SK-N-MC (cell line): Measurements from ENCODE around the gene PCDHA5.
"Not testable (repeated sequence)": the region's sequence is repeated elsewhere in the genome, so short reads cannot be mapped to it uniquely, and the experiment has no call there.

Experiments used
- DNase-seq: peaks from one replicate; pipeline ENCODE4 v3.0.0-alpha.2; 2011; ENCODE audit warnings: low read depth, low spot score
- H3K27ac ChIP-seq: fragments of 200-600 bp; sonication (generic); 2 replicates; pipeline ENCODE4 v1.5.1; 2016; ENCODE audit warnings: mixed run types
- H3K36me3 ChIP-seq: fragments of 200-600 bp; sonication (generic); 2 replicates; pipeline ENCODE4 v1.6.1; 2017; ENCODE audit warnings: antibody characterized with exemption, low read length, mixed read lengths; ENCODE audit not compliant: insufficient read depth
- H3K4me3 ChIP-seq: fragments of 200-600 bp; sonication (generic); 2 replicates; pipeline ENCODE4 v1.5.1; 2016
- H3K9ac ChIP-seq: fragments of 200-600 bp; sonication (generic); 2 replicates; pipeline ENCODE4 v1.8.0; 2017; ENCODE audit warnings: mixed run types, mixed read lengths; ENCODE audit not compliant: insufficient read length
- H3K9me3 ChIP-seq: fragments of 200-600 bp; sonication (generic); 2 replicates; pipeline ENCODE4 v1.6.1; 2017; ENCODE audit warnings: low read depth, mild to moderate bottlenecking, antibody characterized with exemption, low read length, moderate library complexity, mixed read lengths
- EZH2 ChIP-seq: fragments of 200-600 bp; sonication (generic); IDR thresholded peaks from one replicate; pipeline ENCODE4 v1.6.1; 2017; ENCODE audit warnings: antibody characterized with exemption
- FOXP2 ChIP-seq: optimal IDR thresholded peaks from 2 replicates; pipeline ENCODE3; 2011; ENCODE audit warnings: mild to moderate bottlenecking, moderate library complexity; ENCODE audit not compliant: insufficient read depth; ENCODE audit errors: extremely low read length, control extremely low read depth
- POLR2AphosphoS5 ChIP-seq: IDR thresholded peaks from 2 replicates; pipeline ENCODE4 v1.6.1; 2012; ENCODE audit warnings: mild to moderate bottlenecking, low read depth, low read length, borderline replicate concordance

Gene PCDHA5

GRCh38 chr5:140835622-140836510 lies 14.5 kb downstream of the PCDHA5 start:
- TF ChIP-seq POLR2AphosphoS5, result no peak
- no peak for TF ChIP-seq FOXP2
- no peak for TF ChIP-seq EZH2
- Histone ChIP-seq H3K9ac (no peak overlapping the region), H3K36me3 (no peaks in the 10 kb centered on the region), H3K27ac (no peak overlapping the region), H3K4me3 (no peak overlapping the region), H3K9me3 (no peaks in the 10 kb centered on the region)
- DNase-seq, result no peak

GRCh38 chr5:140840978-140841962 lies 19.9 kb downstream of the PCDHA5 start, which contains the start of gene PCDHA8:
Gene PCDHA8, plus strand, starts transcription at chr5:140841187. Its CDS starts 135 bp downstream, at chr5:140841322.
- Histone ChIP-seq H3K9me3 (no peaks in the 10 kb centered on the region), H3K36me3 (no peaks in the 10 kb centered on the region), H3K9ac (no peak within 1 kb of the TSS), H3K27ac (no peak within 1 kb of the TSS), H3K4me3 (no peak within 1 kb of the TSS)
- DNase-seq, result no peak
- TF ChIP-seq POLR2AphosphoS5 (no peak), EZH2 (no peak), FOXP2 (no peak)

GRCh38 chr5:140842798-140843733 lies 21.7 kb downstream of the PCDHA5 start:
- Histone ChIP-seq H3K9me3 (no peaks in the 10 kb centered on the region), H3K4me3 (no peak overlapping the region), H3K9ac (no peak overlapping the region), H3K36me3 (no peaks in the 10 kb centered on the region), H3K27ac (no peak overlapping the region)
- DNase-seq, result no peak
- no peak for TF ChIP-seq EZH2
- no peak for TF ChIP-seq FOXP2
- no peak for TF ChIP-seq POLR2AphosphoS5

- H3K36me3 ChIP-seq, H3K27ac ChIP-seq, DNase-seq, H3K9ac ChIP-seq, H3K4me3 ChIP-seq, H3K9me3 ChIP-seq: not testable (repeated sequence)
These were observed 27.0 kb downstream of the PCDHA5 start, which contains the start of gene PCDHA9 for GRCh38 chr5:140848139-140849102. Gene PCDHA9, plus strand, starts transcription at chr5:140848382. Its CDS starts 114 bp downstream, at chr5:140848496.

GRCh38 chr5:140849831-140850634 lies 28.6 kb downstream of the PCDHA5 start:
- H3K9ac ChIP-seq, H3K27ac ChIP-seq, DNase-seq, H3K9me3 ChIP-seq, H3K4me3 ChIP-seq, H3K36me3 ChIP-seq: not testable (repeated sequence)

- no peak for TF ChIP-seq POLR2AphosphoS5
- TF ChIP-seq EZH2, result no peak
- no peak for TF ChIP-seq FOXP2
- H3K9me3 ChIP-seq, result no peaks in the 10 kb centered on the region
- no peaks in the 10 kb centered on the region for H3K36me3 ChIP-seq
- DNase-seq, result peak; percentile 56
- H3K4me3 ChIP-seq, result no peak within 1 kb of the TSS
- H3K9ac ChIP-seq, result no peak within 1 kb of the TSS
- H3K27ac ChIP-seq, result no peak within 1 kb of the TSS
These were observed 34.6 kb downstream of the PCDHA5 start, which contains the start of gene PCDHA10 for GRCh38 chr5:140855772-140856674. Gene PCDHA10, plus strand, starts transcription at chr5:140855897. Its CDS starts 152 bp downstream, at chr5:140856049.
